GM12801 (cell line): ENCODE data around the gene SPEN.

Source experiments
- CTCF ChIP-seq: IDR thresholded peaks from one replicate; pipeline ENCODE4 v1.5.1; 2011; ENCODE audit warnings: control low read depth; ENCODE audit not compliant: insufficient read length; ENCODE audit errors: extremely low read depth

SPEN gene

DNA sequence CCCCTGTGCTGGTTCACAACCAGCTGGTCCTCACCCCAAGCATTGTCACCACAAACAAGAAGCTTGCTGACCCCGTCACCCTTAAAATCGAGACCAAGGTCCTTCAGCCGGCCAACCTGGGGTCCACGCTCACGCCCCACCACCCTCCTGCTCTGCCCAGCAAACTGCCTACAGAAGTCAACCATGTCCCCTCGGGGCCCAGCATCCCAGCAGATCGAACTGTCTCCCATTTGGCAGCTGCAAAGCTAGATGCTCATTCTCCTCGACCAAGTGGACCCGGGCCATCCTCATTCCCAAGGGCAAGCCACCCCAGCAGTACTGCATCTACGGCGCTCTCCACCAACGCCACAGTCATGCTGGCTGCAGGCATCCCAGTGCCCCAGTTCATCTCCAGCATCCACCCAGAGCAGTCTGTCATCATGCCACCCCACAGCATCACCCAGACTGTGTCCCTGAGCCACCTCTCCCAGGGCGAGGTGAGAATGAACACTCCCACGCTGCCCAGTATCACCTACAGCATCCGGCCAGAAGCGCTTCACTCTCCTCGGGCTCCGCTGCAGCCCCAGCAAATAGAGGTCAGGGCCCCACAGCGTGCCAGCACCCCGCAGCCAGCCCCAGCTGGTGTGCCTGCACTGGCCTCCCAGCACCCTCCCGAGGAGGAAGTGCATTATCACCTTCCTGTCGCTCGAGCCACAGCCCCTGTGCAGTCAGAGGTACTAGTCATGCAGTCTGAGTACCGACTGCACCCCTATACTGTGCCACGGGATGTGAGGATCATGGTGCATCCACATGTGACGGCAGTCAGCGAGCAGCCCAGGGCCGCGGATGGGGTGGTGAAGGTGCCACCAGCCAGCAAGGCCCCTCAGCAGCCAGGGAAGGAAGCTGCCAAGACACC, 87.8 kb downstream of the SPEN start:
- no peak for TF ChIP-seq CTCF

DNA sequence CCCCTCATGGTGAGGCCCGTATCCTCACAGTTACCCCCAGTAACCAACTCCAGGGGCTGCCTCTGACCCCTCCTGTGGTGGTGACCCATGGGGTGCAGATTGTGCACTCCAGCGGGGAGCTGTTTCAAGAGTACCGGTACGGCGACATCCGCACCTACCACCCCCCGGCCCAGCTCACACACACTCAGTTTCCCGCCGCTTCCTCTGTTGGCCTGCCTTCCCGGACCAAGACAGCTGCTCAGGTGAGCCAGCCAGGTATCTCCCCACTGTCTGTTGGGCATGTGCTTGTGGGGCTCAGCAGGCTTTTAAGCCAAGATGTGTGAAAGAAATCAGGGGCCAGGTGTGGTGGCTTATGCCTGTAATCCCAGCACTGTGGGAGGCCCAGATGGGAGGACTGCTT, 88.5 kb downstream of the SPEN start:
- TF ChIP-seq CTCF = no peak

DNA sequence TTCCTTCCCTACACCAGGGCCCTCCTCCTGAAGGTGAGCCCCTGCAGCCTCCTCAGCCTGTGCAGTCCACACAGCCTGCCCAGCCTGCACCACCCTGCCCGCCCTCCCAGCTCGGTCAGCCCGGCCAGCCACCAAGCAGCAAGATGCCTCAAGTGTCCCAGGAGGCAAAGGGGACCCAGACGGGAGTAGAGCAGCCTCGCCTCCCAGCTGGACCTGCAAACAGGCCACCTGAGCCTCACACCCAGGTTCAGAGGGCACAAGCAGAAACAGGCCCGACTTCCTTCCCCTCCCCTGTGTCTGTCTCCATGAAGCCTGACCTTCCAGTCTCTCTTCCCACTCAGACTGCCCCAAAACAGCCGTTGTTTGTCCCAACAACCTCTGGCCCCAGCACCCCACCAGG, 89.6 kb downstream of the SPEN start:
- no peak for TF ChIP-seq CTCF

DNA sequence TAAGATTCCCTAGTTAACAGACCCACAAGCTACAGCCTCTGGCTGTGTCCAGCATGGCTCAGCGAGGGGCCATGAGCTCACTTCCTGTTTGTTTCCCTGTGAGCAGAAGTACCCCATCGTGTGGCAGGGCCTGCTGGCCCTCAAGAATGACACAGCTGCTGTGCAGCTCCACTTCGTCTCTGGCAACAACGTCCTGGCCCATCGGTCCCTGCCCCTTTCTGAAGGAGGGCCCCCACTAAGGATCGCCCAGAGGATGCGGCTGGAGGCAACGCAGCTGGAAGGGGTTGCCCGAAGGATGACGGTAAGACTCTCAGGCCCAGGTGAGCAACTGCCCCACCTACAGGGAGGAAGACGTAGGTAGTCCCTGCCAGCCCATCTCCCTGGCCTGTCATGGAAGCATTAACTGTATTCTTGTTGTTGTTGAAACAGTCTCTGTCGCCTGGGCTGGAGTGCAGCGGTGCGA, 90.2 kb downstream of the SPEN start:
- no peak for TF ChIP-seq CTCF

- no peak for TF ChIP-seq CTCF
Measured at GRCh38 chr1:15938628-15939161, 91.2 kb downstream of the SPEN start.

- no peak for TF ChIP-seq CTCF
Measured at GRCh38 chr1:15939181-15940109, 91.9 kb downstream of the SPEN start.
